Effector memory CD8-positive, alpha-beta T cell (primary cell): ENCODE measurements around the gene TAGLN2.

Source experiments
- ATAC-seq: fragments of 150-1000 bp; cut with Tn5 transposase; replicated peaks from 2 replicates; pipeline ENCODE4 v1.10.0; 2021; ENCODE audit warnings: mild to moderate bottlenecking, moderate library complexity
- DNase-seq, 3 experiments: peaks; one replicate each; pipeline ENCODE4 v3.0.0; 2021
- H3K27ac Mint-ChIP-seq, 2 donors: one replicate each; pipeline ENCODE4 v1.8.0; 2022; ENCODE audit warnings: mild to moderate bottlenecking in 2 of 2, mixed read lengths in 2 of 2, moderate library complexity in 2 of 2
- H3K27me3 Mint-ChIP-seq, 2 donors: one replicate each; pipeline ENCODE4 v1.8.0; 2022; ENCODE audit warnings: mixed read lengths in 2 of 2
- H3K36me3 Mint-ChIP-seq: one replicate; pipeline ENCODE4 v1.8.0; 2022; ENCODE audit warnings: mild to moderate bottlenecking, moderate library complexity, mixed read lengths; ENCODE audit not compliant: insufficient read depth
- H3K4me1 Mint-ChIP-seq, 2 donors: one replicate each; pipeline ENCODE4 v1.8.0; 2022; ENCODE audit warnings: low read depth in 2 of 2, mixed read lengths in 2 of 2
- H3K4me3 Mint-ChIP-seq, 2 donors: one replicate each; pipeline ENCODE4 v1.8.0; 2022; ENCODE audit warnings: mild to moderate bottlenecking in 2 of 2, mixed read lengths in 2 of 2, moderate library complexity in 2 of 2
- H3K9me3 Mint-ChIP-seq, 2 donors: one replicate each; pipeline ENCODE4 v1.8.0; 2022; ENCODE audit warnings: mixed read lengths in 2 of 2
- total RNA-seq, 9 experiments: gene quantifications; one replicate each; lab custom pipeline; 2026; lab: John Stamatoyannopoulos, UW

The TAGLN2 gene
- total RNA-seq, result 160 to 328 (median 302) reads per million in 9 experiments

DNA sequence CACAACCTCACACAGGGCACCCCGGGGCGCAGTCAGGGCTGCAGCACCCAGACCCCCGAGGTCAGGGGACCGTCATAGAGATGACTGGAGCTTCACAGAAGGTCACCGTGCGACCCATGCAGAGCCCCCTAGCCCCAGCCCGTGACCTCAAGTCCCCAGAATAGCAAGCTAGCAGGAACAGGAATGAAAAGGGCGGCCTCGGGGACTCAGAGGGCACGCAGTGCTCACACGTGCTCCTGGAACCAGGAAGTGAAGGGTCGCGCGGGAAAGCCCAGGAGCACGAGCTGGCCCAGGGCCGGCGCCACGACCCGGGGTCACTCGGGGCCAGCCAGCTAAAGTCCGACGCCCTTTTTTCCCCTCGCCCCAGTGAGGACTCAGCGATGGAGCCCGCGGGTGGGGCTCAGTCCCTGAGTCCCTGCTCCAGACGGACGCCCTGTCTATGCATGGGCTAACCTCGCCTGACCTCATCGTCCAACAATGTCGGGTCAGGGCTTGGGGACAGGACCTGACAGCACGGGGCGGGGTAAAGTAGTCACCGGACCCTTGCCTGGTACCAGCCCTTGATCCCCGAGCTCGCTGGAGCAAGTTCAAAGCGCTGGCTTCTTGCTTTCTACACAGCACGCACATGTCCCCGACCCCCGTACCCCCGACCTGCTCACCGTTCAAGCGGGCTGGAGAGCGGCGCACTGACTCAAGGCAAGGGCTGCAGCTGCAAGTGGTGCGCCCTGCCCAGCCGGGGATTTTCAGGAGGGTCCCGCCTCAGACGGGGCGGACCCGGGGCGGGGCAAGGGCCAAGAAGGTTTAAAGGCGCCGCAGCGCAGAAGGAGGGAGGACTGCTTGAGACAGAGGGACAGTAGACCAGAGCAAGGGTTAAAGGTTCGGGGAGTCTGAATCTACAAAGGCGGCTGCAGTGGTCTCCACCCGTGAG lies at the start of gene TAGLN2:
TSS of gene TAGLN2 (minus strand) at position 717 of the 928 bp plus-strand sequence. CDS start 4,998 bp downstream, outside the sequence.
- Mint-ChIP-seq H3K4me3 (peak within 1 kb of the TSS; percentile 94 to 96), H3K27ac (peak within 1 kb of the TSS; percentile 100), H3K36me3 (peaks cover 75% of the 10 kb centered on the region), H3K27me3 (peaks cover 0 to 8% of the 10 kb centered on the region in 2 donors), H3K9me3 (no peaks in the 10 kb centered on the region), H3K4me1 (peaks cover 51 to 54% of the 10 kb centered on the region in 2 donors)
- ATAC-seq (peak; percentile 46), DNase-seq (peak; percentile 89 to 90 (median 89))

DNA sequence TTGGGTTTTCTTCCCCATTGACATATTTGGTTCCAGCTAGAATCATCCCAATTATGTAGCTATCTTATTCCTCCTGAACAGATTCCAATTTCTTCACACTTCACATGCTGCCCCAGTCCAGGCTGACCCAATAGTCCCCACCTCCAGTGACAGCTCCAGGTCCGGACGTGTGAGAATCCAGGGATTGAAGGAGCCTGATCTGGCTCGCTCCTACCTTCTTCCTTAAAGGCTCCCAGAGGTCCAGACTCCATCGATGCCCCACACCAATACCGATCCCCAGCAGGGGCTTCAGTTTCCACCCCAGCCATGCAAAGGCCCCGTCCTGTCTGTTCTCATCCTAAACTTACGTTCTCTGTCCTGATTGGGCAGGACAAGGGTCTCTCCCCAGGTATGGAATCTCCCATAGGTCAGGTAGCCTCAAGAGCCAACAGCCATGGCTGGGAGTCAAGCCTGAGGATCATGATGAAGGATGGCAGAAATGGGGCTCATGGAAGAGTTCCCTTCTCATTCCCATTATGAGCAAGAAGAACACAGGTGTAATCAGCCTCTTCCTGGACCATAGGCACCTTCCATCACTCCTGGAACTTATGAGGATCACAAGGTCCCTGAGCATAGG lies 49.2 kb upstream of the TAGLN2 start:
- no peaks in the 10 kb centered on the region for H3K9me3 Mint-ChIP-seq
- no peak overlapping the region for H3K27ac Mint-ChIP-seq
- H3K4me1 Mint-ChIP-seq, result no peaks in the 10 kb centered on the region
- H3K36me3 Mint-ChIP-seq, result no peaks in the 10 kb centered on the region
- no peak for DNase-seq
- H3K4me3 Mint-ChIP-seq, result no peak overlapping the region
- peaks cover 24 to 41% of the 10 kb centered on the region in 2 donors for H3K27me3 Mint-ChIP-seq
- ATAC-seq, result no peak

DNA sequence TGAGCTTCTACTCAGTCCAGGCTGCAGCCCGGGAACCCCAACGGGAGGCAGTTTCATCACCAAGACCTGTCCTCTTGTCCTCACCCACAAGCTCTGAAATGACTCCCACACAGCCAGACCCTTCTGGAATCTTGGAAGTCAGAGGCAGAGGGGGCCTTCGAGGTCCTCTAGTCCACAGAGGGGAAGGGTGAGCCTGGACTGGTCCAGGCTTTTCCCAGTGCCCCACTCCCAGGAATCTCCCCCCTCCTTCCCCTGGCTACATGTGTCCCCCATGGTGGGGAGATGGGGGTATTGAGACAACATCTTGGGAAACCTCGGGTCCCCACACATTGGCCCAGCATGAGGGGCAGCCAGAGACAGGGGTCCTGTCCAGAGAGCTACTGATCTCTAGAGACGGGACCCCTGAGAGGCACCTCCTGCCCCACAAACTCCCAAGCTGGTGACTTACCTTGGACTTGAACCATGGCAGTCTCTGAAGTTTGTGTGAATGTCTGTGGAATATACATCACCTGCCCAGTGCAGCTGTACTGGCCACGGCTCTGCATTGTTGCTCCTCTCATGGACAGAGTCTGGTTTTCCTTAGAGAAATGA lies 48.1 kb upstream of the TAGLN2 start:
- no peak for ATAC-seq
- Mint-ChIP-seq H3K27me3 (peaks cover 24 to 47% of the 10 kb centered on the region in 2 donors), H3K9me3 (no peaks in the 10 kb centered on the region), H3K36me3 (no peaks in the 10 kb centered on the region), H3K27ac (no peak overlapping the region), H3K4me1 (no peaks in the 10 kb centered on the region), H3K4me3 (no peak overlapping the region)
- no peak for DNase-seq

DNA sequence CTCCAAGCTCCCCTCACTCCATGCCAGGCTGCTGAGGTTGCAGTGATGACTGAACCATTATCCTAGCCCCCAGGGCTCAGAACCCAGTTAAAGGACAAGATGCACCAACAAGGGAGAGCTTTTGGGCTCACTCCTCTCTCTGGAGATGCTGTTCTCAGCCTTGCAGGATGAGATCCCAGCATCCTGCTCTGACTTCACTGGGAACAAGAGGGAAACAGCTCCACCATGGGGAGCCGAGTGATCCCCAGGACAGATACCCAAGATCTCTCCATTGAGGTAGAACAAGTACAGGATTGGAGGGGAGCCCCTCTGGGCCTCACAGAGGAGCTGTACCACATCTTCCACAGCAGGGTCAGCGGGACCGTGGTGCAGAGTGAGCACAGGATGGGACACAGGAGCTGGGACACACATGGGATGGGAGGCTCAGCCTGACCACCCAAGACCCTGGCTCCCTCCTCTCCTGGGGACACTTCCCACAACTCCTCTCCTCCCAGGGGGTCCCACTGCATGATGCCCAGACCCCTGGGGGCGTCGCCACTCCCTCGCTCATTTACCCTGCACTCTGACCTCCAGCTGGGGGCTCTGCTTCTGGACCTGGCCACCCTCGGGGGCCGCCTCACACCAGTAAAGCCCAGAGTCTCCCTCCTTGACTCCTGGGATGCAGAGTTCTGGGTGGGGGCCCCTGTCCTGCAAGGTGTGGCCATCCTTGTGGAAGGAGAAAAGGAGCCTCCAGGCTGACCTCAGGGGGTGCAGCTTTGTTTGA lies 47.3 kb upstream of the TAGLN2 start:
- Mint-ChIP-seq H3K9me3 (no peaks in the 10 kb centered on the region), H3K36me3 (no peaks in the 10 kb centered on the region), H3K4me3 (no peak overlapping the region), H3K27me3 (peaks cover 29 to 54% of the 10 kb centered on the region in 2 donors), H3K4me1 (no peaks in the 10 kb centered on the region), H3K27ac (no peak overlapping the region)
- DNase-seq (no peak), ATAC-seq (no peak)

DNA sequence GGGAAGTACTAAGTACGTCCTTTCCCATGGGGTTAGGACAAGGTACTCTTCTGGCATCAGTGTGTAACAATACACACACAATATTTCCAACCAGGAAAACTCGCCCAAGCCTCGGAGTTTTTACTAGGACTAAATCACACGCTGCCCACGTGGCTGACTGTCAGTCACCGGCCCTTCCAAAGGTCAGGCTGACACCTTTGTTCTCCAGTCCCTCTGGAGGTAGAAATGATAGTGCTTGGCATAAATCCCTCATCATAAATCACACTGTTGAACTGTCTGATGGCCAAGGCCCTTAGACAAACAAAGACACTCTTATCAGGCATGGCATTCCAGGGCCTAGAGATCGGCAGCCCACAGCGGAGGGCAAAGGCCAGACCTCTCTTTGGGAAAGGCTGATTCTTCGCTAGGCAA lies 45.6 kb upstream of the TAGLN2 start:
- Mint-ChIP-seq H3K4me3 (no peak overlapping the region), H3K4me1 (no peaks in the 10 kb centered on the region), H3K36me3 (no peaks in the 10 kb centered on the region), H3K9me3 (no peaks in the 10 kb centered on the region), H3K27me3 (peaks cover 27 to 51% of the 10 kb centered on the region in 2 donors), H3K27ac (no peak overlapping the region)
- ATAC-seq (no peak), DNase-seq (no peak)

DNA sequence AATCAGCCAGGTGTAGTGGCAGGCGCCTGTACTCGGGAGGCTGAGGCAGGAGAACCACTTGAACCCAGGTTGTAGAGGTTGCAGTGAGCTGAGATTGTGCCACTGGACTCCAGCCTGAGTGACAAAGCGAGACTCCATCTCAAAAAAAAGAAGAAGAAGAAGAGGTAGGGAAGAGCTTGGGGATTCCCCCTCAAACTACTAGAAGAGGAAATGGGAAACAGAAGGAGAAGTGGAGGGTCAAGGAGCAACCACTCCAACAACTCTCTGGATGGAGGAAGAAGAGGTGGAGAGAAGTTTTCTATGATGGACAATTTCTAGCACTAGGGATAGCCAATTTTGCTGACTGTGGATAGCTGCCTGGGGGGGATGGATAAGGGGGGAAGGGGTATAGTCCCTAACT lies 43.6 kb upstream of the TAGLN2 start:
- Mint-ChIP-seq H3K27ac (no peak overlapping the region), H3K36me3 (no peaks in the 10 kb centered on the region), H3K27me3 (peaks cover 28 to 62% of the 10 kb centered on the region in 2 donors), H3K9me3 (no peaks in the 10 kb centered on the region), H3K4me3 (no peak overlapping the region), H3K4me1 (no peaks in the 10 kb centered on the region)
- ATAC-seq (no peak), DNase-seq (no peak)

DNA sequence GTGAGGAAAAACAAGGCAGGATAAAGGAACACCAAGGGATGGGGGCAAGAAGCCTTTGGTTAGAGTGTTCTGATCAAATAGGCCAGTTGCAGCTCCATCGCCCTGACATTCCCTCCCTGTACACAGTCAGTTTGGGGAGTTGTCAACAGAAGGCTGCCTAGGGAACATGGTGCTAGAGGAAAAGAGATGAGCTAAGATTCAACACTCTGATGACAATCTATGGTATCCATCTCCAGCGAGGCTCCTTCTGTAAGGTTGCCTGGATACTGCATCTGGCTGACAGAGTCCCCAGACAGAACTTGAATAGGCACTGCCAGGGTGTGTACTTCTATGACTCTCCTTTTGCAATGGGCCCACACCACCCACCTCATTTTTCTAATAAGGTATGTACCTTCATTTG lies 40.0 kb upstream of the TAGLN2 start:
- ATAC-seq, result no peak
- Mint-ChIP-seq H3K4me1 (no peaks in the 10 kb centered on the region), H3K27me3 (peaks cover 24 to 39% of the 10 kb centered on the region in 2 donors), H3K9me3 (no peaks in the 10 kb centered on the region), H3K36me3 (no peaks in the 10 kb centered on the region), H3K27ac (no peak overlapping the region), H3K4me3 (no peak overlapping the region)
- no peak for DNase-seq

DNA sequence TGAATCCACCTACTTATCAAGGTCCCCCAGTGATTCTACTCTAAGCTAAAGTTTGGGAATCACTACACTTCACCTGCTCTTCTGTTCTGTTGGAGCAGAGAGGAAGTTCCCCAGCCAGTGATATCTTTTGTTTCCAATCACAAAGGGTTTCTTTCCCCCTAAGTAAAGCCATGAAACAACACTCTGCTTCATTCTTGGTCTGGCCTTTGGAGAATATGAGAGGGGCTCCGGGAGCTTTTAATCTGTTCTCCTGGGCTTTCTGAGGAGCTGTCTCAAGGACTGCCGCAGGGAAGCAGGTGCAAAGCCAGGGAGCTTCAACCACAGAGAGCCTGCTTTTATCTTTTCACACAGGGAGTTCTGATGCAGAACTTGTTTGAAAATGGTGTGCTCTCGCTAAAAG lies 38.8 kb upstream of the TAGLN2 start:
- H3K27ac Mint-ChIP-seq, result no peak overlapping the region
- no peaks in the 10 kb centered on the region for H3K36me3 Mint-ChIP-seq
- no peaks in the 10 kb centered on the region for H3K4me1 Mint-ChIP-seq
- no peak for ATAC-seq
- no peak overlapping the region for H3K4me3 Mint-ChIP-seq
- no peaks in the 10 kb centered on the region for H3K9me3 Mint-ChIP-seq
- DNase-seq, result no peak
- H3K27me3 Mint-ChIP-seq, result peaks cover 31 to 43% of the 10 kb centered on the region in 2 donors

DNA sequence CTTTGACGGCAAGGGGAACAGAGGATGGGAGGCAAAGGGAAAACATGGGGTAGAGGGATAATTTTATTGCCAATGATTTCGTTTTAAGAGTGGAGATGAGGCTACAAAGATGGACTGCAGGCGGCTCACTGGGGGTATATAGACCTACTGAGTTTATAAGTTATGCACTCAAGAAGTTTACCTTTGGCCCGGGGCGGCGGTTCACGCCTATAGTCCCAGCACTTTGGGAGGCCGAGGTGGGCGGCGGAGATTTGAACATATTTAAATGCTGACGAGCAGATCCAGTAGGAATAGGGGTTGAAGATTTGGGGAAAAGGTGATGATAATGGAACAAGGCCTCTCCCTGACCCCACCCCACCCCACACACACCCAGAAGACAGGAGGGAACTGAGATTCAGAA lies 36.9 kb upstream of the TAGLN2 start:
- DNase-seq (no peak), ATAC-seq (no peak)
- Mint-ChIP-seq H3K36me3 (no peaks in the 10 kb centered on the region), H3K9me3 (no peaks in the 10 kb centered on the region), H3K27me3 (peaks cover 22 to 28% of the 10 kb centered on the region in 2 donors), H3K4me1 (no peaks in the 10 kb centered on the region), H3K4me3 (no peak overlapping the region), H3K27ac (no peak overlapping the region)

DNA sequence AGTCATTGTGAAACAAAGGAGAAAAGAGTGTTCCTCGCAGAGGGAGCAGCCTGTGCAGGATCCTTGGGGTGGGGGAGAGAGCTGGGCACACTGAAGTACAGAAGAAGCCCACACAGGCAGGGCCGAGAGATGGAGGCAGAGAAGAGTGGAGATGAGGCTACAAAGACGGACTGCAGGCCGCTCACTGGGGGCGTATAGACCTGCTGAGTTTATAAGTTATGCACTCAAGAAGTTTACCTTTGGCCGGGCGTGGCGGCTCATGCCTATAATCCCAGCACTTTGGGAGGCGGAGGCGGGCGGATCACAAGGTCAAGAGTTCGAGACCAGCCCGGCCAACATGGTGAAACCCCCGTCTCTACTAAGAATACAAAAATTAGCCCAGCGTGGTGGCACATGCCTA lies 36.3 kb upstream of the TAGLN2 start:
- no peak for DNase-seq
- Mint-ChIP-seq H3K9me3 (no peaks in the 10 kb centered on the region), H3K4me3 (no peak overlapping the region), H3K4me1 (no peaks in the 10 kb centered on the region), H3K36me3 (no peaks in the 10 kb centered on the region), H3K27me3 (peaks cover 22 to 26% of the 10 kb centered on the region in 2 donors), H3K27ac (no peak overlapping the region)
- ATAC-seq, result no peak

DNA sequence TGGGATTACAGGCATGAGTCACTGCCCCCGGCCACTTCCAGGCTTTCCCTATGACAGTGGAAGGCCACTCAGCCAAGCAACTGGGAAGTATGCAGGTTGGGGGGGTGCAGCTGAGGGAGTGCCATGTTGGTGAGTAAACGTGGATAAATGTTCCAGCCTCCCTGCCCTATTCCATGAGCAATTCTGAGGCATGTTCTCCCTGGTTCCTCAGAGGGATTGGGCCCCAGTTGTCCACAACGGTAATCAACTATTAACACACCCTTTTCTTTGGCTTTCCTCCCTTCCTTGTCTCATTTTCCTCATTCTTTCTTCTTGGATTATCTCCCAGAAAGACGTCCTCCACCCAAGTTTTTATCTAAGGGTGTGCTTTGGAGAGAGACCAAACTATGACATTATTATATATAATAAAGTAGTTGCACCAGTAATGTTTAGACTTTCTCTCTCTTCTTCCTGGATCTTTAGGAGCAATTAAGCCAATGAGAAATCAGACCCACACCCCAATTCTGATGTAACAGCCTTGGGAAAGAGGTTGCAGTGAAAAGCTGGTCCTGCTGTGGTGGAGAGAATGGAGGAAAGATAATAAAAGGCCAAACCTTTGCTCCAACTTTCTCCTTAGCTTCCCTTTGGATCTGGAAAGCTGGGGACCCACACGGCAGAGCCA lies 35.5 kb upstream of the TAGLN2 start:
- DNase-seq (no peak), ATAC-seq (no peak)
- Mint-ChIP-seq H3K27me3 (peaks cover 18 to 32% of the 10 kb centered on the region in 2 donors), H3K4me1 (no peaks in the 10 kb centered on the region), H3K9me3 (no peaks in the 10 kb centered on the region), H3K27ac (no peak overlapping the region), H3K4me3 (no peak overlapping the region), H3K36me3 (no peaks in the 10 kb centered on the region)

DNA sequence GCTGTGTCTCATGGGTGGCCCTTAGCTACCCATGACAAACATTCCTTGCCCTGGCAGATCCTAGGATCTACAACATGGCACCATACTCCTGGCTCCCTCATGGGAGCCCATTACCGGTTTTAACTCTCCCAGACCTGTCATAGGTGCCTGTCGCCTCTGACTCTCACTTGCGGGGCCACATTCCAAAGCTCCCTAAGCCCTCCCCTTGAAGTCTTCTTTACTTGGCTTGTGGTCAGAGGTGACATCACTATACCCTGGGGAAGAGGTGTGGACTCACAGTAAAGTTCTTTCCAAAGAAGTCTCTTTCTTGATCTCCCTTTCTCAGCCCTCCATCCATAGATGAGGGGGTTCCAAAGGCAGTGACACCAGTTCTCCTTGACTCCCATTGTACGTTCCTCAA lies 34.1 kb upstream of the TAGLN2 start:
- H3K36me3 Mint-ChIP-seq, result no peaks in the 10 kb centered on the region
- no peak overlapping the region for H3K4me3 Mint-ChIP-seq
- H3K9me3 Mint-ChIP-seq, result no peaks in the 10 kb centered on the region
- no peak overlapping the region for H3K27ac Mint-ChIP-seq
- no peak for ATAC-seq
- no peaks in the 10 kb centered on the region for H3K4me1 Mint-ChIP-seq
- peaks cover 19 to 28% of the 10 kb centered on the region in 2 donors for H3K27me3 Mint-ChIP-seq
- DNase-seq, result no peak
